Neural cell (in vitro differentiated cells): ENCODE measurements around the gene C7orf57. TPM values are rescaled to one million over a fixed set of nuclear protein-coding genes. Genes with fewer than 3 reads are reported as not detected.
A peak's percentile ranks its signal among the peaks of the same experiment; 100 is the strongest.

Experiments used
- H2AFZ ChIP-seq: fragments of 200-600, 300-800 bp; sonication (generic), shearing (Covaris generic); 2 replicates; pipeline ENCODE4 v1.6.0; 2014; ENCODE audit warnings: low read depth, mild to moderate bottlenecking, antibody characterized with exemption, low read length, moderate library complexity
- H3F3A ChIP-seq: fragments of 200-600 bp; shearing (Covaris generic); 2 replicates; pipeline ENCODE4 v1.6.1; 2016; ENCODE audit warnings: mild to moderate bottlenecking, moderate library complexity, mixed read lengths, antibody characterized with exemption, low read length; ENCODE audit not compliant: insufficient read depth, poor library complexity, severe bottlenecking
- H3K27ac ChIP-seq: fragments of 200-600, 300-800 bp; sonication (generic), shearing (Covaris generic); 2 replicates; pipeline ENCODE4 v1.5.1; 2014; ENCODE audit warnings: mild to moderate bottlenecking, low read length, moderate library complexity
- H3K27me3 ChIP-seq: fragments of 300-800, 200-600 bp; sonication (generic), shearing (Covaris generic); 2 replicates; pipeline ENCODE4 v1.6.0; 2014; ENCODE audit warnings: mild to moderate bottlenecking, low read depth, low read length, moderate library complexity; ENCODE audit not compliant: insufficient read depth
- H3K36me3 ChIP-seq: fragments of 300-800, 200-600 bp; sonication (generic), shearing (Covaris generic); 2 replicates; pipeline ENCODE4 v1.5.1; 2014; ENCODE audit warnings: mild to moderate bottlenecking, antibody characterized with exemption, low read length, moderate library complexity; ENCODE audit not compliant: insufficient read depth
- H3K4me2 ChIP-seq: fragments of 300-800, 200-600 bp; sonication (generic), shearing (Covaris generic); 2 replicates; pipeline ENCODE4 v1.6.0; 2014; ENCODE audit warnings: mild to moderate bottlenecking, low read length
- H3K4me3 ChIP-seq: fragments of 300-800, 200-600 bp; sonication (generic), shearing (Covaris generic); 2 replicates; pipeline ENCODE4 v1.5.1; 2014; ENCODE audit warnings: mild to moderate bottlenecking, low read length, moderate library complexity
- H3K79me2 ChIP-seq: fragments of 200-600 bp; shearing (Covaris generic); replicated peaks from 2 replicates; pipeline ENCODE4 v1.6.0; 2014; ENCODE audit warnings: mild to moderate bottlenecking, low read length, moderate library complexity; ENCODE audit not compliant: insufficient read depth
- H3K9ac ChIP-seq: fragments of 300-800, 200-600 bp; sonication (generic), shearing (Covaris generic); 2 replicates; pipeline ENCODE4 v1.6.1; 2016; ENCODE audit warnings: mild to moderate bottlenecking, low read length, mixed read lengths
- H3K9me2 ChIP-seq: fragments of 200-600 bp; shearing (Covaris generic); 2 replicates; pipeline ENCODE4 v1.6.1; 2016; ENCODE audit warnings: mild to moderate bottlenecking, low read length, mixed read lengths; ENCODE audit not compliant: insufficient read depth
- H3K9me3 ChIP-seq: fragments of 200-600, 300-800 bp; sonication (generic), shearing (Covaris generic); 2 replicates; pipeline ENCODE4 v1.6.1; 2016; ENCODE audit warnings: mild to moderate bottlenecking, mixed run types, low read length, moderate library complexity, mixed read lengths
- H4K20me1 ChIP-seq: fragments of 200-600 bp; shearing (Covaris generic); 2 replicates; pipeline ENCODE4 v1.6.1; 2016; ENCODE audit warnings: mild to moderate bottlenecking, mixed run types; ENCODE audit not compliant: insufficient read depth
- CTCF ChIP-seq: fragments of 450-650 bp; IDR thresholded peaks from 2 replicates; pipeline ENCODE4 v1.5.1; 2014; ENCODE audit warnings: antibody characterized with exemption, mild to moderate bottlenecking, moderate library complexity; ENCODE audit not compliant: poor library complexity, severe bottlenecking
- EZH2 ChIP-seq: fragments of 200-600, 300-800 bp; shearing (Covaris generic), sonication (generic); IDR thresholded peaks from 2 replicates; pipeline ENCODE4 v1.6.1; 2014; ENCODE audit warnings: antibody characterized with exemption, low read length, borderline replicate concordance, mild to moderate bottlenecking; ENCODE audit not compliant: insufficient read depth, poor library complexity, severe bottlenecking
- MXI1 ChIP-seq: fragments of 450-650 bp; conservative IDR thresholded peaks from 2 replicates; pipeline ENCODE4 v1.6.1; 2014; ENCODE audit warnings: antibody characterized with exemption, mild to moderate bottlenecking; ENCODE audit not compliant: poor library complexity, severe bottlenecking
- POLR2AphosphoS5 ChIP-seq: IDR thresholded peaks from 2 replicates; pipeline ENCODE4 v1.6.1; 2012
- RAD21 ChIP-seq: fragments of 450-650 bp; conservative IDR thresholded peaks from 2 replicates; pipeline ENCODE4 v1.6.1; 2014; ENCODE audit warnings: antibody characterized with exemption, mild to moderate bottlenecking, moderate library complexity
- SMC3 ChIP-seq: fragments of 450-650 bp; conservative IDR thresholded peaks from 2 replicates; pipeline ENCODE4 v1.6.1; 2014; ENCODE audit warnings: antibody characterized with exemption, mild to moderate bottlenecking, moderate library complexity; ENCODE audit not compliant: poor library complexity
- TAF1 ChIP-seq: IDR thresholded peaks from 2 replicates; pipeline ENCODE4 v1.6.1; 2012; ENCODE audit warnings: low read depth
- polyA plus RNA-seq: library from polyadenylated mRNA; depleted of rRNA; stranded (reverse); fragments of >200 nt; gene quantifications from 2 replicates; pipeline ENCODE4 v1.2.3, GENCODE V29; 2014
- TF ChIP-seq, protein P1 (sequence below): IDR thresholded peaks from 2 replicates; pipeline ENCODE4 v1.6.1; 2012; ENCODE audit warnings: borderline replicate concordance

Gene C7orf57
- polyA plus RNA-seq, 1 donor from 2014 or later, result not detected

- Histone ChIP-seq H3K36me3 (no peaks in the 10 kb centered on the region), H3K9me3 (no peaks in the 10 kb centered on the region), H3K9ac (no peak overlapping the region), H3K9me2 (no peaks in the 10 kb centered on the region), H3K27ac (no peak overlapping the region), H3K79me2 (no peaks in the 10 kb centered on the region), H3K4me2 (peak overlapping the region; percentile 2), H3K27me3 (no peaks in the 10 kb centered on the region), H4K20me1 (no peaks in the 10 kb centered on the region), H3F3A (no peaks in the 10 kb centered on the region), H3K4me3 (peak overlapping the region; percentile 10), H2AFZ (no peak overlapping the region)
- no peak for TF ChIP-seq TAF1
- TF ChIP-seq, protein P1, sequence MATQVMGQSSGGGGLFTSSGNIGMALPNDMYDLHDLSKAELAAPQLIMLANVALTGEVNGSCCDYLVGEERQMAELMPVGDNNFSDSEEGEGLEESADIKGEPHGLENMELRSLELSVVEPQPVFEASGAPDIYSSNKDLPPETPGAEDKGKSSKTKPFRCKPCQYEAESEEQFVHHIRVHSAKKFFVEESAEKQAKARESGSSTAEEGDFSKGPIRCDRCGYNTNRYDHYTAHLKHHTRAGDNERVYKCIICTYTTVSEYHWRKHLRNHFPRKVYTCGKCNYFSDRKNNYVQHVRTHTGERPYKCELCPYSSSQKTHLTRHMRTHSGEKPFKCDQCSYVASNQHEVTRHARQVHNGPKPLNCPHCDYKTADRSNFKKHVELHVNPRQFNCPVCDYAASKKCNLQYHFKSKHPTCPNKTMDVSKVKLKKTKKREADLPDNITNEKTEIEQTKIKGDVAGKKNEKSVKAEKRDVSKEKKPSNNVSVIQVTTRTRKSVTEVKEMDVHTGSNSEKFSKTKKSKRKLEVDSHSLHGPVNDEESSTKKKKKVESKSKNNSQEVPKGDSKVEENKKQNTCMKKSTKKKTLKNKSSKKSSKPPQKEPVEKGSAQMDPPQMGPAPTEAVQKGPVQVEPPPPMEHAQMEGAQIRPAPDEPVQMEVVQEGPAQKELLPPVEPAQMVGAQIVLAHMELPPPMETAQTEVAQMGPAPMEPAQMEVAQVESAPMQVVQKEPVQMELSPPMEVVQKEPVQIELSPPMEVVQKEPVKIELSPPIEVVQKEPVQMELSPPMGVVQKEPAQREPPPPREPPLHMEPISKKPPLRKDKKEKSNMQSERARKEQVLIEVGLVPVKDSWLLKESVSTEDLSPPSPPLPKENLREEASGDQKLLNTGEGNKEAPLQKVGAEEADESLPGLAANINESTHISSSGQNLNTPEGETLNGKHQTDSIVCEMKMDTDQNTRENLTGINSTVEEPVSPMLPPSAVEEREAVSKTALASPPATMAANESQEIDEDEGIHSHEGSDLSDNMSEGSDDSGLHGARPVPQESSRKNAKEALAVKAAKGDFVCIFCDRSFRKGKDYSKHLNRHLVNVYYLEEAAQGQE, result no peak
- TF ChIP-seq RAD21, result no peak
- TF ChIP-seq SMC3, result no peak
- TF ChIP-seq MXI1, result no peak
- TF ChIP-seq CTCF, result no peak
- no peak for TF ChIP-seq POLR2AphosphoS5
- no peak for TF ChIP-seq EZH2
These were observed 30.7 kb upstream of the C7orf57 start for GRCh38 chr7:48004638-48005037.

DNA sequence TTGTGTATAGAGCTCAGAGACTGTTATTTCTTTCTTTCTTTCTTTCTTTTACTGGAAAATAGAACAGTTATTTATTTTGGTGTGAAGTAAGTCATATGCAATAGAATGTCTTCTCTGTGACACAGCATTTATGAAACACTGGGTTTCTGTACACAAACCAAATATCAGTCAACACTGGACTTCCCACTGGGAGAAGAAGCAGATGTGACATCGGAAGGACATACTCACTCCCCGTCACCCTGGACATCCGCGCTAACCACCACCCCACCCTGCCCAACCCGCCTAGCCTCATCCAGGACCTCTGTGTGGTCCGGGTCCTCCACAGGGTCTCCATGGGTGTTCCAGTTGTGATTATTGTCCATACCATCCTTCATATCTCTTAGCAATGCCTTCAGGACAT is 28.5 kb upstream of the C7orf57 start:
- Histone ChIP-seq H3F3A (no peaks in the 10 kb centered on the region), H4K20me1 (no peaks in the 10 kb centered on the region), H3K79me2 (no peaks in the 10 kb centered on the region), H3K4me3 (no peak overlapping the region), H3K4me2 (no peak overlapping the region), H3K27me3 (no peaks in the 10 kb centered on the region), H3K27ac (no peak overlapping the region), H3K9me3 (no peaks in the 10 kb centered on the region), H3K9me2 (no peaks in the 10 kb centered on the region), H3K36me3 (no peaks in the 10 kb centered on the region), H3K9ac (no peak overlapping the region), H2AFZ (no peak overlapping the region)
- TF ChIP-seq, protein P1, result no peak
- TF ChIP-seq CTCF, result no peak
- TF ChIP-seq POLR2AphosphoS5, result no peak
